SK-N-SH (cell line): ENCODE results near the gene ZNF208. TPM values are rescaled to one million over a fixed set of nuclear protein-coding genes. Genes with fewer than 3 reads are reported as not detected.

Source experiments
- CTCF ChIA-PET: fragments of 300-600, 350-600 bp; formaldehyde crosslinking; extraction: SDS; loops from one replicate; lab custom pipeline; 2021; lab: Yijun Ruan, JAX
- POLR2A ChIA-PET: fragments of 350-600 bp; sonication (Branson Sonifier 250); formaldehyde crosslinking; extraction: SDS; loops from one replicate; lab custom pipeline; 2020; ENCODE audit warnings: antibody characterized with exemption, inconsistent platforms; lab: Yijun Ruan, JAX
- DNase-seq: peaks from one replicate; pipeline ENCODE4 v3.0.0; 2012
- H2AFZ ChIP-seq: fragments of 200-600 bp; sonication (generic); 2 replicates; pipeline ENCODE4 v1.8.1; 2016; ENCODE audit warnings: antibody characterized with exemption, mild to moderate bottlenecking, low read depth
- H3F3A ChIP-seq: fragments of 200-600 bp; sonication (generic); replicated peaks from 2 replicates; pipeline ENCODE3; 2016; ENCODE audit warnings: antibody characterized with exemption, mild to moderate bottlenecking; ENCODE audit not compliant: insufficient read depth
- H3K27ac ChIP-seq, 2 experiments: fragments of 200-500 bp in 1 of 2; fragments of 200-600 bp in 1 of 2; sonication (Bioruptor generic) in 1 of 2; sonication (generic), shearing (Covaris generic) in 1 of 2; 2 replicates each; pipeline versions ENCODE4 v1.5.1 to v1.6.1; 2014 to 2016; ENCODE audit warnings: low read depth in 2 of 2, inconsistent platforms in 1 of 2, low read length in 1 of 2, mild to moderate bottlenecking in 1 of 2, mixed read lengths in 1 of 2
- H3K27me3 ChIP-seq: fragments of 200-600 bp; sonication (generic), shearing (Covaris generic); 2 replicates; pipeline ENCODE4 v1.6.1; 2016; ENCODE audit warnings: mixed run types; ENCODE audit not compliant: insufficient read depth
- H3K36me3 ChIP-seq, 2 experiments: fragments of 200-500 bp in 1 of 2; fragments of 200-600 bp in 1 of 2; sonication (Bioruptor generic) in 1 of 2; sonication (generic) in 1 of 2; replicated peaks in 1 of 2; 2 replicates each; pipeline versions ENCODE3 to v1.5.1; 2014 to 2016; ENCODE audit warnings: low read length in 1 of 2, mild to moderate bottlenecking in 1 of 2; ENCODE audit not compliant: insufficient read depth in 2 of 2, control insufficient read depth in 1 of 2
- H3K4me1 ChIP-seq, 2 experiments: fragments of 200-500 bp in 1 of 2; fragments of 200-600 bp in 1 of 2; sonication (Bioruptor generic) in 1 of 2; sonication (generic), shearing (Covaris generic) in 1 of 2; 2 replicates each; pipeline versions ENCODE4 v1.5.1 to v1.6.1; 2014 to 2016; ENCODE audit warnings: low read depth in 1 of 2, low read length in 1 of 2, mixed run types in 1 of 2; ENCODE audit not compliant: insufficient read depth in 2 of 2, control insufficient read depth in 1 of 2
- H3K4me2 ChIP-seq: fragments of 200-600 bp; sonication (generic), shearing (Covaris generic); 2 replicates; pipeline ENCODE4 v1.6.1; 2017; ENCODE audit warnings: mixed run types
- H3K4me3 ChIP-seq, 2 experiments: fragments of 200-500 bp in 1 of 2; fragments of 200-600 bp in 1 of 2; sonication (Bioruptor generic) in 1 of 2; sonication (generic), shearing (Covaris generic) in 1 of 2; 2 replicates each; pipeline versions ENCODE4 v1.5.1 to v1.8.1; 2014 to 2016; ENCODE audit warnings: low read depth in 2 of 2, inconsistent platforms in 1 of 2, low read length in 1 of 2, mild to moderate bottlenecking in 1 of 2, mixed read lengths in 1 of 2, moderate library complexity in 1 of 2
- H3K79me2 ChIP-seq: fragments of 200-600 bp; sonication (generic); 2 replicates; pipeline ENCODE4 v1.8.1; 2017; ENCODE audit warnings: mild to moderate bottlenecking; ENCODE audit not compliant: insufficient read depth
- H3K9ac ChIP-seq: fragments of 200-600 bp; sonication (generic); 2 replicates; pipeline ENCODE4 v1.6.1; 2017; ENCODE audit warnings: mixed run types
- H3K9me2 ChIP-seq: fragments of 200-600 bp; sonication (generic); 2 replicates; pipeline ENCODE4 v1.6.1; 2017; ENCODE audit warnings: mixed run types
- H3K9me3 ChIP-seq: fragments of 200-600 bp; sonication (generic); 2 replicates; pipeline ENCODE4 v1.6.1; 2017; ENCODE audit warnings: mixed run types, mild to moderate bottlenecking, moderate library complexity
- H4K20me1 ChIP-seq: fragments of 200-600 bp; sonication (generic); 2 replicates; pipeline ENCODE4 v1.6.1; 2017; ENCODE audit warnings: mild to moderate bottlenecking, mixed run types; ENCODE audit not compliant: insufficient read depth
- CTCF ChIP-seq: fragments of 200-600 bp; sonication (generic); IDR thresholded peaks from 2 replicates; pipeline ENCODE4 v1.6.1; 2017; ENCODE audit warnings: antibody characterized with exemption, mild to moderate bottlenecking, moderate library complexity
- ELF1 ChIP-seq: IDR thresholded peaks from 2 replicates; pipeline ENCODE4 v1.4.0; 2012
- FOSL2 ChIP-seq: IDR thresholded peaks from 2 replicates; pipeline ENCODE4 v1.4.0; 2012; ENCODE audit warnings: low read depth, mild to moderate bottlenecking, moderate library complexity, borderline replicate concordance
- MEF2A ChIP-seq: IDR thresholded peaks from 2 replicates; pipeline ENCODE4 v1.4.0; 2012; ENCODE audit warnings: low read depth, borderline replicate concordance
- MXI1 ChIP-seq: IDR thresholded peaks from 2 replicates; pipeline ENCODE4 v1.6.1; 2012; ENCODE audit warnings: mild to moderate bottlenecking, low read depth, low read length, improper control_type of control experiment
- NFIC ChIP-seq: IDR thresholded peaks from 2 replicates; pipeline ENCODE4 v1.4.0; 2012; ENCODE audit warnings: borderline replicate concordance
- NRF1 ChIP-seq: IDR thresholded peaks from 2 replicates; pipeline ENCODE4 v1.6.1; 2012; ENCODE audit warnings: low read depth, mild to moderate bottlenecking, low read length
- RAD21 ChIP-seq: IDR thresholded peaks from 2 replicates; pipeline ENCODE4 v1.6.1; 2012; ENCODE audit warnings: mild to moderate bottlenecking, low read length
- USF2 ChIP-seq: fragments of 150-350 bp; IDR thresholded peaks from 2 replicates; pipeline ENCODE4 v1.6.1; 2017; ENCODE audit warnings: antibody characterized with exemption, low read length, low read depth, borderline replicate concordance
- WGBS: methylation state at CpG from one replicate; pipeline ENCODE4 v1.1.6; 2017; ENCODE audit warnings: low lambda C conversion rate; 5-methylcytosine and 5-hydroxymethylcytosine counted together
- polyA plus RNA-seq, 3 experiments: library from polyadenylated mRNA; depleted of rRNA; stranded (reverse); fragments of >200 nt; gene quantifications; 2 replicates each; pipeline ENCODE4 v1.2.3, GENCODE V29; 2012
- TF ChIP-seq, protein P1 (sequence below): fragments of 150-350 bp; IDR thresholded peaks from 2 replicates; pipeline ENCODE4 v1.6.1; 2016; ENCODE audit warnings: mild to moderate bottlenecking, low read depth, low read length

Gene ZNF208
- polyA plus RNA-seq, 1 of the 3 experiments (the other 2 are of a cell fraction): not detected

GRCh38 chr19:21883516-21883915 is 127.2 kb downstream of the ZNF208 start:
- no peaks in the 10 kb centered on the region for H3K4me1 ChIP-seq
- 35% methylated on average over 10 of the region's 10 CpGs for WGBS
- POLR2A ChIA-PET: no interaction called here
- H3F3A ChIP-seq: no peaks in the 10 kb centered on the region
- no peaks in the 10 kb centered on the region for H3K9me2 ChIP-seq
- no peaks in the 10 kb centered on the region for H4K20me1 ChIP-seq
- TF ChIP-seq ELF1 (no peak), MEF2A (no peak), FOSL2 (no peak), NRF1 (no peak), CTCF (no peak), RAD21 (no peak), NFIC (no peak), MXI1 (no peak), USF2 (no peak)
- TF ChIP-seq, protein P1, sequence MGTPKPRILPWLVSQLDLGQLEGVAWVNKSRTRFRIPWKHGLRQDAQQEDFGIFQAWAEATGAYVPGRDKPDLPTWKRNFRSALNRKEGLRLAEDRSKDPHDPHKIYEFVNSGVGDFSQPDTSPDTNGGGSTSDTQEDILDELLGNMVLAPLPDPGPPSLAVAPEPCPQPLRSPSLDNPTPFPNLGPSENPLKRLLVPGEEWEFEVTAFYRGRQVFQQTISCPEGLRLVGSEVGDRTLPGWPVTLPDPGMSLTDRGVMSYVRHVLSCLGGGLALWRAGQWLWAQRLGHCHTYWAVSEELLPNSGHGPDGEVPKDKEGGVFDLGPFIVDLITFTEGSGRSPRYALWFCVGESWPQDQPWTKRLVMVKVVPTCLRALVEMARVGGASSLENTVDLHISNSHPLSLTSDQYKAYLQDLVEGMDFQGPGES: no peak
- TF ChIP-seq, all 33 proteins: peak for 0
- Histone ChIP-seq H3K9ac (no peak overlapping the region), H3K4me3 (no peak overlapping the region), H3K36me3 (no peaks in the 10 kb centered on the region), H3K4me2 (no peak overlapping the region), H3K79me2 (no peaks in the 10 kb centered on the region), H3K27me3 (no peaks in the 10 kb centered on the region), H2AFZ (no peak overlapping the region), H3K27ac (no peak overlapping the region), H3K9me3 (no peaks in the 10 kb centered on the region)
- CTCF ChIA-PET: no interaction called here
- no peak for DNase-seq

Other genes with a start within 250 kb of the ZNF208 start
- 0.93 and 1.1 TPM in 2 replicates for gene ZNF100, start 243.4 kb downstream of the ZNF208 start, polyA plus RNA-seq (2012; rRNA removed)
- gene ZNF43, start 174.8 kb downstream of the ZNF208 start, polyA plus RNA-seq (2012; rRNA removed): 3.4 and 4.9 TPM in 2 replicates
- gene ZNF257, start 41.5 kb upstream of the ZNF208 start, polyA plus RNA-seq (2012; rRNA removed): 0.25 and 0.50 TPM in 2 replicates
- gene ZNF676, start 186.0 kb upstream of the ZNF208 start, polyA plus RNA-seq (2012; rRNA removed): not detected in 2 replicates